ENCODE data around the gene DUOX1. TPM values are rescaled to one million over a fixed set of nuclear protein-coding genes. Genes with fewer than 3 reads are reported as not detected.
A peak's percentile ranks its signal among the peaks of the same experiment; 100 is the strongest.

The DUOX1 gene
- polyA plus RNA-seq, 1 donor (not counting 4 experiments of a cell fraction or from before 2014, with no cell fraction given) = 16.3 TPM

GRCh38 chr15:45123397-45123796, 6.4 kb upstream of the DUOX1 start:
- H3K79me2 ChIP-seq (ENCODE audit: control insufficient read depth, insufficient read depth, low read length) = no peaks in the 10 kb centered on the region
- H3K36me3 ChIP-seq (ENCODE audit: control insufficient read depth in 2 of 2, extremely low read depth in 1 of 2, insufficient read depth in 2 of 2, low read length in 2 of 2) = peaks cover 0 to 3% of the 10 kb centered on the region in 2 experiments
- FAIRE-seq = no peak
- dilution Hi-C loops (cut with MboI; ENCODE audit: extremely low pct_ligation_motif_present, low sequenced_read_pairs) = no loop called here
- H3K27me3 ChIP-seq (ENCODE audit: control insufficient read depth, extremely low read depth, insufficient read depth, low read length) = no peaks in the 10 kb centered on the region
- H4K20me1 ChIP-seq (ENCODE audit: control insufficient read depth, extremely low read depth, insufficient read depth, low read length) = peaks cover 3% of the 10 kb centered on the region
- peaks cover 8% of the 10 kb centered on the region for H3K4me1 ChIP-seq (ENCODE audit: control insufficient read depth, extremely low read depth, insufficient read depth, low read length)
- no peaks in the 10 kb centered on the region for H3K9me3 ChIP-seq (ENCODE audit: control insufficient read depth, low read depth, low read length)
- no peak overlapping the region for H3K4me3 ChIP-seq (ENCODE audit: control insufficient read depth in 2 of 3, extremely low read depth in 1 of 3, insufficient read depth in 2 of 3, low read depth in 1 of 3, low read length in 3 of 3)
- H3K9ac ChIP-seq (ENCODE audit: control insufficient read depth, extremely low read depth, insufficient read depth, low read length) = no peak overlapping the region
- H2AFZ ChIP-seq (ENCODE audit: control insufficient read depth, low read length) = no peak overlapping the region
- DNase-seq (ENCODE audit: low read depth, low spot score) = no peak
- no peaks in the 10 kb centered on the region for H3K9me1 ChIP-seq (ENCODE audit: control insufficient read depth, extremely low read depth, insufficient read depth, low read length)
- no peak overlapping the region for H3K4me2 ChIP-seq (ENCODE audit: control insufficient read depth, extremely low read depth, insufficient read depth, low read depth, low read length)
- TF ChIP-seq EZH2 (IDR thresholded peaks at IDR 0.05; ENCODE audit: low read length) (no peak), CTCF (optimal IDR thresholded peaks at IDR 0.05 in 1 of 3, IDR thresholded peaks at IDR 0.05 in 1 of 3, conservative IDR thresholded peaks at IDR 0.05 in 1 of 3; ENCODE audit: extremely low read depth in 1 of 3, insufficient read depth in 2 of 3, low read length in 3 of 3) (no peak)
- H3K27ac ChIP-seq (ENCODE audit: control insufficient read depth, insufficient read depth, low read length) = no peak overlapping the region

GRCh38 chr15:45126535-45127158, 3.1 kb upstream of the DUOX1 start:
- H3K4me1 ChIP-seq (ENCODE audit: control insufficient read depth, extremely low read depth, insufficient read depth, low read length) = peaks cover 17% of the 10 kb centered on the region
- peak; percentile 68 to 79 (median 73) for TF ChIP-seq CTCF (optimal IDR thresholded peaks at IDR 0.05 in 1 of 3, IDR thresholded peaks at IDR 0.05 in 1 of 3, conservative IDR thresholded peaks at IDR 0.05 in 1 of 3; ENCODE audit: extremely low read depth in 1 of 3, insufficient read depth in 2 of 3, low read length in 3 of 3)
- TF ChIP-seq EZH2 (IDR thresholded peaks at IDR 0.05; ENCODE audit: low read length) = no peak
- dilution Hi-C loops (cut with MboI; ENCODE audit: extremely low pct_ligation_motif_present, low sequenced_read_pairs) = no loop called here
- H3K9ac ChIP-seq (ENCODE audit: control insufficient read depth, extremely low read depth, insufficient read depth, low read length) = no peak overlapping the region
- DNase-seq (ENCODE audit: low read depth, low spot score) (no peak), FAIRE-seq (peak; percentile 63)
- no peak overlapping the region for H3K4me2 ChIP-seq (ENCODE audit: control insufficient read depth, extremely low read depth, insufficient read depth, low read depth, low read length)
- H2AFZ ChIP-seq (ENCODE audit: control insufficient read depth, low read length) = no peak overlapping the region
- H3K27me3 ChIP-seq (ENCODE audit: control insufficient read depth, extremely low read depth, insufficient read depth, low read length) = no peaks in the 10 kb centered on the region
- no peaks in the 10 kb centered on the region for H3K9me3 ChIP-seq (ENCODE audit: control insufficient read depth, low read depth, low read length)
- H4K20me1 ChIP-seq (ENCODE audit: control insufficient read depth, extremely low read depth, insufficient read depth, low read length) = peaks cover 3% of the 10 kb centered on the region
- H3K9me1 ChIP-seq (ENCODE audit: control insufficient read depth, extremely low read depth, insufficient read depth, low read length) = no peaks in the 10 kb centered on the region
- H3K4me3 ChIP-seq (ENCODE audit: control insufficient read depth in 2 of 3, extremely low read depth in 1 of 3, insufficient read depth in 2 of 3, low read depth in 1 of 3, low read length in 3 of 3) = no peak overlapping the region
- no peak overlapping the region for H3K27ac ChIP-seq (ENCODE audit: control insufficient read depth, insufficient read depth, low read length)
- no peaks in the 10 kb centered on the region for H3K36me3 ChIP-seq (ENCODE audit: control insufficient read depth in 2 of 2, extremely low read depth in 1 of 2, insufficient read depth in 2 of 2, low read length in 2 of 2)
- H3K79me2 ChIP-seq (ENCODE audit: control insufficient read depth, insufficient read depth, low read length) = peaks cover 4% of the 10 kb centered on the region

All from keratinocyte (primary cell).